GM12801 (cell line): ENCODE data around the gene SAMMSON.

Experiments used
- CTCF ChIP-seq: IDR thresholded peaks from one replicate; pipeline ENCODE4 v1.5.1; 2011; ENCODE audit warnings: control low read depth; ENCODE audit not compliant: insufficient read length; ENCODE audit errors: extremely low read depth

The SAMMSON gene

DNA sequence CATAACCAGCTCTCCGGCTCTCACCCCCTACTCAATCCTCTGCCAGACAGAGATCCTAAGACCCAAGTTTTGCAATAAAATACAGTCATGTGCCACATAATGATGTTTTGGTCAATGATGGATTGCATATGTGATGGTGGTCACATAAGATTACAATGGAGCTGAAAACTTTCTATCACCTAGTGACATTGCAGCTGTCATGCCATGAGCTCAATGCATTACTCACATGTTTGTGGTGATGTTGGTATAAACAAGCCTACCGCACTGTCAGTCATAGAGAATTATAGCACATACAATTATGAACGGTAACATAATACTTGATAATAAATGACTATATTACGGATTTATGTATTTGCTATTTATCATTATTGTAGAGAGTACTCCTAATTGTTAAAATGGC is 26.9 kb upstream of the SAMMSON start:
- no peak for TF ChIP-seq CTCF

GRCh38 chr3:69976021-69976420 is 23.5 kb upstream of the SAMMSON start:
- no peak for TF ChIP-seq CTCF

DNA sequence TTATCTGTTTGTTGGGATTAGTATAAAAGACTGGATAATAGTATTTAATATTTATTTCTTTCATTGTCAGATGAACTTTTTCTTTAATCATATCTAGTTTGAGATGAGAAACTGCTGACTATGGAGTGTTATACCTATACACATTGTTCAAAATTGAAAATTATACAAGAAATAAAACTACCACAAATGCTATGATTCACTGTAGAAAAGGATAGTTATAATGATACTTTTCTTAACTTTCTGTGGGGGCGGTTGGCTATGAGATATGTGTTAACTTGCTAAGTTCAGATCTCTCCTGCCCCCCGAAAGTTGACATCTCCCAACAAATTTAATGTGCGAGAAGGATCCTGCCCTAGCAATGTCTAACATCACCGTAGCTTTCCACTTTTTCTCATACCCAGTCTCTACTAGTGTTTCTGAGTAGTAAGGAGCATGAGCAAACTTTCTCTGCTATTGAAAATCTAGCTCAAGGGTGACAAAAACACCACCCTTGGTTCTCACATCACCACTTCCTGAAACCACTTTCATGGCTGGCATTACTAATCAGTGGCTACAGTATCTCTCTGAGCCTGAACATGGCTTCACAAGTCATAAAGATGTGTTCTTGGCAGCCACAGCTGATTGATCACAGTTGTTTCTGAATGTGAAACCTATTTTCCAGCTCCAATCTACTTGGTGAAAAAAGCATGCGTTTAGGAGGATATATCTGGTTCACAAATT is 15.8 kb upstream of the SAMMSON start:
- no peak for TF ChIP-seq CTCF

DNA sequence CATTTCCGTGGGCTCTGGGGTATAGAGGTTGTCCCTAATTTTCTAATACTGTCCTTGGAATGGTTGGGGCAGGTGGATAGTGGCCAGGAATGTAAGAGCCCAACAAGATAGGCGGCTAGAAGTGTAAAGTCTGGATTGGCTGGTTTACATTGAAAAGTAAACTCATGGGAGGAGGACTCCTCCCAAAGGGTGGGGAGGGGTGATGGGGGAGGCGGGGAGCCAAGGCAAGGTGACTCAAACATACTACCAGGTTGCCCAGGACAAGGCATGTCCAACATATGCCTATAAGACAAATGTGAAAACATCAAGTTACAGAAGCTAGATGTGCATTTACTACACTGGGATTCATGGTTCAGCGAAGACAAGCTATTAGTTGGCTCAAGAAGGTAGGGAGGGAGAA is 14.3 kb upstream of the SAMMSON start:
- TF ChIP-seq CTCF: no peak

- TF ChIP-seq CTCF: no peak
Observed at GRCh38 chr3:69986419-69986818, 13.1 kb upstream of the SAMMSON start.

DNA sequence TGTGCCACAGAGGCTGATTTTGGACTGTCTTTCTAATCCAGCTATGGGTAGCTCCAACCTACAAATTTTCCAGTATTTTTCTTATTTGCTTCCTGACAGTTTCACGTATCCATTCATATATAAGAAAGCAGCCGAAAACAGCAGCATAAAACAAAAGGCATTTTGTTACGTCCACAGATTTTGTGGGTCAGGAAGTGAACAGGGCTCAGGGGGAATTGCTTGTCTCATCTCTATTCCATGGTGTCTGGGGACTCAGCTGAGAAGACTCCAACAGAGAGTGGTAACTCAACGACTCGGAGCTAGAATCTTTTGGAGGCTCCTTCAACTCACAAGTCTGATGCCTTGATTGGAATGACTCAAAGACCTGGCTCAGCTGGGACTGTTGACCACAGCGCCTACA is 11.7 kb upstream of the SAMMSON start:
- no peak for TF ChIP-seq CTCF

GRCh38 chr3:69993757-69994156 is 5.8 kb upstream of the SAMMSON start:
- TF ChIP-seq CTCF: no peak
